Activated T-helper 17 cell treated with anti-CD3 and anti-CD28 coated beads, Interleukin-2, amount 50 U/mL, for 72 hours (primary cell): Measurements from ENCODE around the gene BDH2. TPM values are rescaled to one million over a fixed set of nuclear protein-coding genes. Genes with fewer than 3 reads are reported as not detected.
A peak's percentile ranks its signal among the peaks of the same experiment; 100 is the strongest.

Source experiments
- ATAC-seq: fragments of 150-1000 bp; cut with Tn5 transposase; replicated peaks from 2 replicates; pipeline ENCODE4 v1.10.0; 2021; ENCODE audit warnings: mild to moderate bottlenecking, moderate library complexity
- H3K27ac Mint-ChIP-seq: one replicate; pipeline ENCODE4 v1.8.0; 2022; ENCODE audit warnings: mixed read lengths
- H3K27me3 Mint-ChIP-seq: one replicate; pipeline ENCODE4 v1.8.0; 2022; ENCODE audit warnings: mixed read lengths
- H3K36me3 Mint-ChIP-seq: one replicate; pipeline ENCODE4 v1.8.0; 2022; ENCODE audit warnings: low read depth, mild to moderate bottlenecking, mixed read lengths
- H3K4me1 Mint-ChIP-seq: one replicate; pipeline ENCODE4 v1.8.0; 2022; ENCODE audit warnings: mixed read lengths
- H3K4me3 Mint-ChIP-seq: one replicate; pipeline ENCODE4 v1.8.0; 2022; ENCODE audit warnings: mild to moderate bottlenecking, mixed read lengths
- H3K9me3 Mint-ChIP-seq: one replicate; pipeline ENCODE4 v1.8.0; 2022; ENCODE audit warnings: mixed read lengths
- total RNA-seq, 2 donors: library from RNA; stranded (reverse); gene quantifications; one replicate each; pipeline ENCODE4 v1.2.3, GENCODE V29; 2022

BDH2 gene
- total RNA-seq, 2 donors from 2014 or later: 11.4 to 12.6 TPM

- Mint-ChIP-seq H3K9me3 (no peaks in the 10 kb centered on the region), H3K27ac (no peak overlapping the region), H3K36me3 (peaks cover 48% of the 10 kb centered on the region), H3K4me3 (peak overlapping the region; percentile 89), H3K4me1 (peaks cover 12% of the 10 kb centered on the region), H3K27me3 (no peaks in the 10 kb centered on the region)
- ATAC-seq: no peak
These were observed 25.7 kb downstream of the BDH2 start for GRCh38 chr4:103073792-103074438.

DNA sequence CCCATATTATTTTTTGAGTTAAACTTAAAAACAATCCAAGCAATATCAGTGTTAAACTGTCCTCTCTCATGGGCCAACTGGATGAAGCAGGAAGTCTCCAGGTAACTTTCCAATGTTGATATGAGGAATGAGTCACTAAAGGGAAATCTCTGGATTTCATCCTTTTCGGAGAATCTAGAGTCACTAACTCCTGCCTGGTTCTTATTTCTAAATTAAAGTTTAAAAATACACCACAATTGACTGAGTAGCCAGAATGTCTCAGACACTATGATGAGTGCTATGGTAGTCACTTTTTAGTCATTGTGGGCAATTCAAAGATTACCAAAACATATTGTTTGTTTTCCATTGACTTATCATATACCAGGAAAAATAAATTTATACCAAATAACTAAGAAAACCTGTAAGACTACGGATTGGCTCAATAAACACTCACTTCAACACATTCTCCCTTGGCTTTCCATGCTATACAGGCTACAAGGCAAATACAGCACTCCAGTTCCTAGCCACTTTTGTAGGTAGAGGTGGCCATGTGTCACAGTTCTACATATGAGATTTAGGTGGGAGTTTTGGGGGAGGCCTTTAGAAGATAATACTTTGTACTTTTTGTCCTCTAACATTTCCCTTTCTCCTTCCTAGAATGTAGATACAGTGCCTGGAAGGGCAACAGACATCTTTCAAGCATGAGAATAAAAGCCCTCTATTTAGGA lies 31.6 kb downstream of the BDH2 start:
- peak; percentile 89 for ATAC-seq
- H3K9me3 Mint-ChIP-seq: no peaks in the 10 kb centered on the region
- H3K36me3 Mint-ChIP-seq: peaks cover 73% of the 10 kb centered on the region
- peak overlapping the region; percentile 77 for H3K27ac Mint-ChIP-seq
- H3K4me1 Mint-ChIP-seq: peaks cover 13% of the 10 kb centered on the region
- no peaks in the 10 kb centered on the region for H3K27me3 Mint-ChIP-seq
- H3K4me3 Mint-ChIP-seq: no peak overlapping the region

GRCh38 chr4:103060453-103061148 lies 39.0 kb downstream of the BDH2 start:
- no peak for ATAC-seq
- H3K4me3 Mint-ChIP-seq: no peak overlapping the region
- H3K4me1 Mint-ChIP-seq: no peaks in the 10 kb centered on the region
- H3K36me3 Mint-ChIP-seq: peaks cover 57% of the 10 kb centered on the region
- H3K9me3 Mint-ChIP-seq: no peaks in the 10 kb centered on the region
- no peaks in the 10 kb centered on the region for H3K27me3 Mint-ChIP-seq
- H3K27ac Mint-ChIP-seq: no peak overlapping the region

DNA sequence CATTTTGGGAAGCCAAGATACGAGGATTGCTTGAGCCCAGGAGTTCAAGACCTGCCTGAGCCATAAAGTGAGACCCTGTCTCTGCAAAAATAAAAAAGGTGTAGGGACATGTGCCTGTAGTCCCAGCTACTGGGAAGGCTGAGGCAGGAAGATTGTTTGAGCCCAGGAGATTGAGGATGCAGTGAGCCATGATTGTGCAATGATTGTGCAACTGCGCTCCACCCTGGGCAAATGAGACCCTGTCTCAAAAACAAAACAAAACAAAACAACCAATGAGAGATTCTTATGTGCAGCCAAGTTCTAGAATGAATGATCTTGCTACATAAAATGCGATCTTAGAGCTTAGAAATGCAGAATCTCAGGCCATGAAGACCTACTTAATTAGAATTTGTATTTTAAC lies 45.6 kb downstream of the BDH2 start:
- no peak overlapping the region for H3K27ac Mint-ChIP-seq
- H3K27me3 Mint-ChIP-seq: no peaks in the 10 kb centered on the region
- no peak for ATAC-seq
- peaks cover 18% of the 10 kb centered on the region for H3K36me3 Mint-ChIP-seq
- no peak overlapping the region for H3K4me3 Mint-ChIP-seq
- peaks cover 12% of the 10 kb centered on the region for H3K4me1 Mint-ChIP-seq
- H3K9me3 Mint-ChIP-seq: no peaks in the 10 kb centered on the region

GRCh38 chr4:103052779-103053178 lies 46.9 kb downstream of the BDH2 start:
- Mint-ChIP-seq H3K36me3 (peaks cover 30% of the 10 kb centered on the region), H3K27ac (no peak overlapping the region), H3K4me3 (no peak overlapping the region), H3K9me3 (no peaks in the 10 kb centered on the region), H3K27me3 (no peaks in the 10 kb centered on the region), H3K4me1 (peaks cover 12% of the 10 kb centered on the region)
- ATAC-seq: no peak

DNA sequence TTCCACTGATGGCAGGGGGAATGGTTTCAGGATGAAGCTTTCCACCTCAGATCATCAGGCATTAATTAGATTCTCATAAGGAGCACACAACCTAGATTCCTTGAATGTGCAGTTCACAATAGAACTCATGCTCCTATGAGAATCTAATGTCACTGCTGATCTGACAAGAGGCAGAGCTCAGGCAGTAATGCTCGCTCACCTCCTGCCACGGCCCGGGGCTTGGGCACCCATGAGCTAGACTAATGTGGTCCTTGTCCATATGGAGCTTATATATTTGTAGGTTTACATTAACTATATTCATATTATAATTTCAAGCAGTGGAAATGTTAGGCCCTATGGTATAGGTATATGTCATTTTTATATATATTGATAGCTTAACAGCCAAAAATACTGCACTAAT lies 47.5 kb downstream of the BDH2 start:
- ATAC-seq: no peak
- peaks cover 12% of the 10 kb centered on the region for H3K4me1 Mint-ChIP-seq
- H3K4me3 Mint-ChIP-seq: no peak overlapping the region
- no peaks in the 10 kb centered on the region for H3K27me3 Mint-ChIP-seq
- H3K27ac Mint-ChIP-seq: peak overlapping the region; percentile 40
- H3K9me3 Mint-ChIP-seq: no peaks in the 10 kb centered on the region
- H3K36me3 Mint-ChIP-seq: peaks cover 35% of the 10 kb centered on the region

DNA sequence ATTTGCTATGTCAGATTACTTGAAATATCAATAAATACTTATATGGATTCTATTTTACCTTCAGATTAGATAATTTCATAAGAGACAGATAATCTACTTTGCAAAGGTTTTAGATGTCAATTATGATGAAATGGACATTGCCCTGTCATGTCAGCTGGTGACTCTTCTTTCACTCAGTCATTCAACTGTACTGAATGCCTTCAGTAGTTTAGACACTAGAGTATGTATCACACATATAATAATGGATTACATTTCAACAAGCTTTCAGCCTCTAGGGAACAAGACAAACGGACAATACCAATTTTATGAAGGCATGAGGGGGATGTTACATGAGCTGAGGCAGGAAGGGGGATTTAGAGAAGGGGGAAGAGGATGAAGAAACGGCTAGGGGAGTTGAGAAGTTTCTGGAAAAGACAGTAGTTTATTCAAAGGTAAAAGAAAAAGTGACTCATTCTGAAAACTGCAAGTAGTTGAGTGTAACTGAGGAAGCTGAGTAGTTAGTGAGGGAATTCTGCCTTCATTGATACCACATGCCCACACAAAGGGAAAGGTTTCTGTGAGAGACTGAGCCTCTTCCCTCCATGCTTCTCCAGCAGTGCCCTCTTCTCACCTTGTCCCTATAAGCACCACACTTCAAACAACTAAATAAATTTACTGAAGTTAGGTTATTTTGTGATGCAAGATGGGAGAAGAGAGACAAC lies 48.7 kb downstream of the BDH2 start:
- H3K4me3 Mint-ChIP-seq: peak overlapping the region; percentile 29
- H3K27ac Mint-ChIP-seq: peak overlapping the region; percentile 40
- no peaks in the 10 kb centered on the region for H3K27me3 Mint-ChIP-seq
- H3K36me3 Mint-ChIP-seq: peaks cover 41% of the 10 kb centered on the region
- no peaks in the 10 kb centered on the region for H3K9me3 Mint-ChIP-seq
- ATAC-seq: peak; percentile 79
- peaks cover 12% of the 10 kb centered on the region for H3K4me1 Mint-ChIP-seq

- Mint-ChIP-seq H3K4me3 (no peak overlapping the region), H3K27me3 (no peaks in the 10 kb centered on the region), H3K36me3 (peaks cover 79% of the 10 kb centered on the region), H3K9me3 (no peaks in the 10 kb centered on the region), H3K27ac (no peak overlapping the region), H3K4me1 (peaks cover 11% of the 10 kb centered on the region)
- peak; percentile 81 for ATAC-seq
These were observed 53.0 kb downstream of the BDH2 start for GRCh38 chr4:103046416-103047290.

DNA sequence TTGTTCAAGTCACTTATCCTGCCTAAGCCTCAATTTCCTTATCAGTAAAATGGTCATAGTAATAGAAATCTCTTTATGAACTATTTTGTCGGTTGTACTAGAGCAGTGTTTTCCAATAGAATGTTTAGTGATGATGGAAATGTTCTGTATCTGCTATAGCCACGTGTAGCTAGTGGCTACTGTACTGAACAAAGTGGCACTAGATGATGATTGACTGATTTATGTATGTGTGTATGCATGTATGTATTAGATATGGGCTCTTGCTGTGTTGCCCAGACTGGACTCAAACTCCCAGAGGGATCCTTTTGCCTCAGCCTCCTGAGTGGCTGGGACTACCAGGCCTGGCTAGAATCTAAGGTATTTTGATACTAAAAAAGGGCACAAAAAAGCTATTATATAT lies 55.5 kb downstream of the BDH2 start:
- Mint-ChIP-seq H3K9me3 (no peaks in the 10 kb centered on the region), H3K27ac (no peak overlapping the region), H3K4me3 (no peak overlapping the region), H3K4me1 (no peaks in the 10 kb centered on the region), H3K27me3 (no peaks in the 10 kb centered on the region), H3K36me3 (peaks cover 83% of the 10 kb centered on the region)
- no peak for ATAC-seq

GRCh38 chr4:103036169-103036568 lies 63.5 kb downstream of the BDH2 start:
- Mint-ChIP-seq H3K4me3 (no peak overlapping the region), H3K4me1 (no peaks in the 10 kb centered on the region), H3K36me3 (peaks cover 37% of the 10 kb centered on the region), H3K27ac (no peak overlapping the region), H3K9me3 (no peaks in the 10 kb centered on the region), H3K27me3 (no peaks in the 10 kb centered on the region)
- no peak for ATAC-seq

GRCh38 chr4:103032574-103032973 lies 67.1 kb downstream of the BDH2 start:
- peaks cover 51% of the 10 kb centered on the region for H3K36me3 Mint-ChIP-seq
- no peak overlapping the region for H3K4me3 Mint-ChIP-seq
- no peaks in the 10 kb centered on the region for H3K9me3 Mint-ChIP-seq
- H3K27ac Mint-ChIP-seq: no peak overlapping the region
- H3K4me1 Mint-ChIP-seq: no peaks in the 10 kb centered on the region
- no peaks in the 10 kb centered on the region for H3K27me3 Mint-ChIP-seq
- no peak for ATAC-seq

- Mint-ChIP-seq H3K27ac (no peak overlapping the region), H3K36me3 (peaks cover 45% of the 10 kb centered on the region), H3K27me3 (no peaks in the 10 kb centered on the region), H3K4me1 (no peaks in the 10 kb centered on the region), H3K9me3 (no peaks in the 10 kb centered on the region), H3K4me3 (no peak overlapping the region)
- ATAC-seq: no peak
These were observed 68.8 kb downstream of the BDH2 start for GRCh38 chr4:103030791-103031190.

- Mint-ChIP-seq H3K4me1 (no peaks in the 10 kb centered on the region), H3K36me3 (peaks cover 42% of the 10 kb centered on the region), H3K27ac (no peak overlapping the region), H3K27me3 (no peaks in the 10 kb centered on the region), H3K4me3 (no peak overlapping the region), H3K9me3 (no peaks in the 10 kb centered on the region)
- no peak for ATAC-seq
These were observed 70.3 kb downstream of the BDH2 start for GRCh38 chr4:103029300-103029699.
